Nephron (organoid): ENCODE data around the gene CDRT15.

Source experiments
- H3K27ac Mint-ChIP-seq, 3 experiments: 2 replicates each; pipeline ENCODE4 v1.8.0; 2020; ENCODE audit warnings: mixed read lengths in 3 of 3, mild to moderate bottlenecking in 2 of 3, moderate library complexity in 1 of 3
- H3K27me3 Mint-ChIP-seq: 2 replicates; pipeline ENCODE4 v1.8.0; 2021; ENCODE audit warnings: low read depth, mild to moderate bottlenecking, moderate library complexity, mixed read lengths
- H3K36me3 Mint-ChIP-seq: 2 replicates; pipeline ENCODE4 v1.8.0; 2020; ENCODE audit warnings: low read depth, mixed read lengths
- H3K4me1 Mint-ChIP-seq: 2 replicates; pipeline ENCODE4 v1.8.0; 2020; ENCODE audit warnings: mixed read lengths
- H3K4me3 Mint-ChIP-seq, 3 experiments: 2 replicates each; pipeline ENCODE4 v1.8.0; 2020; ENCODE audit warnings: mild to moderate bottlenecking in 3 of 3, mixed read lengths in 3 of 3, moderate library complexity in 2 of 3
- H3K9me3 Mint-ChIP-seq: 2 replicates; pipeline ENCODE4 v1.8.0; 2020; ENCODE audit warnings: mixed read lengths
- CTCF ChIP-seq, 3 experiments: fragments of 200-600 bp; sonication (generic); IDR thresholded peaks; one replicate each; pipeline ENCODE4 v1.5.0; 2021; ENCODE audit warnings: antibody characterized with exemption in 3 of 3; ENCODE audit not compliant: unreplicated experiment in 3 of 3

CDRT15 gene

DNA sequence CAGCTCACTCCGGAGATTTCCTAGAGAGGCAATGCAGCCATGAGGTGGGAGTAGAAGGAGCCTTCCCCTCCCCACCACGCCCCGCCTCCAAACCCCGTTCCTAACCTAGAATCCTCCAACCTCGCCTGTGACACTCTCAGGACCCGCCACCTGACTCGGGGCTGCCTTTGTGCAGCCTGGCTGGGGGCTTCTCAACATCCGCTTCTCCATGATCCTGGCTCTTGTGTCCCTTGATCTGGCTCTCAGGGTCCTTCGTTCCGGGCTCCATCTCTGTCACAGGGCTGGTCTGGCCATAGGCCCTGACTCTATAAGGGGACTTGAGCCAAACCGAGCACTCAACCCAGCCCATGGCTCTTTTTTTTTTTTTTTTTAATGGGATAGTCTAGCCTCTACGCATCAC is 24.3 kb downstream of the CDRT15 start:
- peaks cover 62% of the 10 kb centered on the region for H3K36me3 Mint-ChIP-seq
- H3K4me1 Mint-ChIP-seq = no peaks in the 10 kb centered on the region
- H3K27ac Mint-ChIP-seq = no peak overlapping the region
- H3K9me3 Mint-ChIP-seq = peaks cover 13% of the 10 kb centered on the region
- H3K27me3 Mint-ChIP-seq = peaks cover 3% of the 10 kb centered on the region
- no peak for TF ChIP-seq CTCF (IDR thresholded peaks at IDR 0.05; ENCODE audit: unreplicated experiment in 3 of 3)
- H3K4me3 Mint-ChIP-seq = no peak overlapping the region

DNA sequence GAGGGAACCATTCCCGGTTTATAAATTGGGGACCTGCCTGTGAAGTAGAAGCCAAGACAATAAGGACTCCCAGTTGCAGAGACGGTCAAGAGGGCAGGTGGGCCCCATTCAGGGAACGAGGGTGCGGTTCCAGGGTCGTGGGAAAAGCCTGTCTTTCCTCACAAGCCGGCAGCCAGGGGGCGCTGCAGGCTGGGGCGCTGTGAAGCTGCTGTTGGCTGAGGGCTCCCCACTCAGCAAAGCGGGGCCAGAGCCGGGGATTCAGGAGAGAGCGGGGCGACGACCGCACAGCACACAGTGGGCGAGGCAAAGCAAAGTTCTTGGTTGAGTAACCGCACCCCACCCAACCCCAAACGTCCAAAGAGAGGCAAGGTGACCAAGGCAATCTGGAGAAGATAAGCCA is 24.9 kb downstream of the CDRT15 start:
- Mint-ChIP-seq H3K4me1 (no peaks in the 10 kb centered on the region), H3K27me3 (peaks cover 3% of the 10 kb centered on the region), H3K27ac (no peak overlapping the region), H3K4me3 (no peak overlapping the region), H3K36me3 (peaks cover 63% of the 10 kb centered on the region), H3K9me3 (peaks cover 13% of the 10 kb centered on the region)
- no peak for TF ChIP-seq CTCF (IDR thresholded peaks at IDR 0.05; ENCODE audit: unreplicated experiment in 3 of 3)

- Mint-ChIP-seq H3K9me3 (peaks cover 13% of the 10 kb centered on the region), H3K4me1 (no peaks in the 10 kb centered on the region), H3K36me3 (peaks cover 60% of the 10 kb centered on the region), H3K27me3 (peaks cover 3% of the 10 kb centered on the region), H3K27ac (no peak overlapping the region), H3K4me3 (no peak overlapping the region)
- TF ChIP-seq CTCF (IDR thresholded peaks at IDR 0.05; ENCODE audit: unreplicated experiment in 3 of 3) = no peak
Measured at GRCh38 chr17:14211246-14211645, 25.4 kb downstream of the CDRT15 start.

DNA sequence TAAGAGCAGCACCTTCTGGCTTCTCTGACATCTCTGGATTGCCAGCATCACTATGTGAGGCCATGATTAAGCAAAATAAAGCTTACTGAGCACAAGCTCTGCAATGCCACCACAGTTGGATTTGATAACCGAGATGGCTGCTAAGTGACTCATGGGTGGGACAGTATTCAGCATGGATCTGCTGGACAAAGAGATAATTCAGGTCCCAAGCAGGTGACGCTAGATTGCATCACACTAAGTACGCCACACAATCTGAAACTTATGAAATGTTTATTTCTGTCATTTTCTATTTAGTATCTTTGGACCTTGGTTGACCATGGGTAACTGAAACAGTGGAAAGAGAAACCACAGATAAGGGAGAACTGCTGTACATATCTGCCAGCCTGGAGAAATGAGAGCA is 27.4 kb downstream of the CDRT15 start:
- no peak overlapping the region for H3K27ac Mint-ChIP-seq
- TF ChIP-seq CTCF (IDR thresholded peaks at IDR 0.05; ENCODE audit: unreplicated experiment in 3 of 3) = no peak

GRCh38 chr17:14207791-14208190 is 28.9 kb downstream of the CDRT15 start:
- H3K4me3 Mint-ChIP-seq = no peak overlapping the region
- H3K4me1 Mint-ChIP-seq = peaks cover 5% of the 10 kb centered on the region
- no peak for TF ChIP-seq CTCF (IDR thresholded peaks at IDR 0.05; ENCODE audit: unreplicated experiment in 3 of 3)
- H3K36me3 Mint-ChIP-seq = peaks cover 49% of the 10 kb centered on the region
- H3K9me3 Mint-ChIP-seq = peaks cover 7% of the 10 kb centered on the region
- no peak overlapping the region for H3K27ac Mint-ChIP-seq
- H3K27me3 Mint-ChIP-seq = no peaks in the 10 kb centered on the region

More for the DNA sequence above, 27.4 kb downstream of the CDRT15 start:
- H3K36me3 Mint-ChIP-seq = peaks cover 63% of the 10 kb centered on the region
- H3K27me3 Mint-ChIP-seq = peaks cover 3% of the 10 kb centered on the region
- H3K9me3 Mint-ChIP-seq = peaks cover 13% of the 10 kb centered on the region
- no peak overlapping the region for H3K4me3 Mint-ChIP-seq
- H3K4me1 Mint-ChIP-seq = no peaks in the 10 kb centered on the region

GRCh38 chr17:14206891-14207290 is 29.8 kb downstream of the CDRT15 start:
- peaks cover 7% of the 10 kb centered on the region for H3K9me3 Mint-ChIP-seq
- TF ChIP-seq CTCF (IDR thresholded peaks at IDR 0.05; ENCODE audit: unreplicated experiment in 3 of 3) = no peak
- H3K4me1 Mint-ChIP-seq = peaks cover 5% of the 10 kb centered on the region
- peaks cover 42% of the 10 kb centered on the region for H3K36me3 Mint-ChIP-seq
- no peak overlapping the region for H3K27ac Mint-ChIP-seq
- no peaks in the 10 kb centered on the region for H3K27me3 Mint-ChIP-seq
- no peak overlapping the region for H3K4me3 Mint-ChIP-seq
